Prostate gland (tissue), 2 donors: ENCODE data around the gene TRIM24. TPM values are rescaled to one million over a fixed set of nuclear protein-coding genes. Genes with fewer than 3 reads are reported as not detected.

Source experiments
- DNase-seq: peaks from one replicate; pipeline ENCODE4 v3.0.0-alpha.2; 2019; ENCODE audit warnings: low spot score
- H3K27ac ChIP-seq, 2 donors: fragments of 200-600 bp; sonication (generic); 2 replicates each; pipeline ENCODE4 v1.5.1; 2017 to 2019
- H3K27me3 ChIP-seq: fragments of 200-600 bp; sonication (generic); replicated peaks from 2 replicates; pipeline ENCODE4 v1.5.1; 2019; ENCODE audit not compliant: insufficient read depth
- H3K36me3 ChIP-seq, 2 donors: fragments of 200-600 bp; sonication (generic); 1 replicate in 1 of 2; 2 replicates in 1 of 2; pipeline versions ENCODE4 v1.5.1 to v1.8.1; 2017 to 2019
- H3K4me1 ChIP-seq: fragments of 200-600 bp; sonication (generic); replicated peaks from 2 replicates; pipeline ENCODE4 v1.5.1; 2019
- H3K4me3 ChIP-seq, 2 donors: fragments of 200-600 bp; sonication (generic); 2 replicates each; pipeline ENCODE4 v1.5.1; 2017 to 2019
- H3K9me3 ChIP-seq: fragments of 200-600 bp; sonication (generic); 2 replicates; pipeline ENCODE4 v1.5.1; 2017
- CTCF ChIP-seq, 4 experiments: fragments of 200-600 bp in 2 of 4; fragments of 450-650 bp in 2 of 4; sonication (generic) in 2 of 4; IDR thresholded peaks; 1 replicate in 3 of 4; 2 replicates in 1 of 4; pipeline ENCODE4 v1.5.1; 2016 to 2019; ENCODE audit warnings: antibody characterized with exemption in 4 of 4, mild to moderate bottlenecking in 2 of 4, moderate library complexity in 2 of 4
- POLR2A ChIP-seq: fragments of 450-650 bp; IDR thresholded peaks from one replicate; pipeline ENCODE4 v1.6.1; 2016; ENCODE audit warnings: antibody characterized with exemption, mild to moderate bottlenecking
- POLR2AphosphoS5 ChIP-seq: sonication (generic); formaldehyde crosslinking; IDR thresholded peaks from one replicate; pipeline ENCODE4 v1.6.1; 2017; ENCODE audit warnings: antibody characterized with exemption
- WGBS: methylation state at CpG from one replicate; pipeline ENCODE4 v1.1.5; 2018; 5-methylcytosine and 5-hydroxymethylcytosine counted together
- intact Hi-C: fragments of 100-400 bp; cut with DNase I; formaldehyde crosslinking; loops from one replicate; pipeline ENCODE4 v1.14.2; 2022
- total RNA-seq, 2 donors: library from RNA; depleted of rRNA; stranded (reverse); fragments of >200 nt; gene quantifications; one replicate each; pipeline ENCODE4 v1.1.0, GENCODE V29; 2016

The TRIM24 gene
- total RNA-seq, 2 donors from 2014 or later, result 38.9 to 42.6 TPM

GRCh38 chr7:138553805-138554204 lies 93.7 kb downstream of the TRIM24 start:
- H3K36me3 ChIP-seq, result peaks cover 0 to 22% of the 10 kb centered on the region in 2 donors

GRCh38 chr7:138554674-138555073 lies 94.6 kb downstream of the TRIM24 start:
- H3K27ac ChIP-seq, result no peak overlapping the region
- no peaks in the 10 kb centered on the region for H3K4me1 ChIP-seq
- TF ChIP-seq CTCF (IDR thresholded peaks at IDR 0.05), result no peak
- TF ChIP-seq POLR2A, result no peak
- TF ChIP-seq POLR2AphosphoS5, result no peak
- no peaks in the 10 kb centered on the region for H3K9me3 ChIP-seq
- peaks cover 0 to 22% of the 10 kb centered on the region in 2 donors for H3K36me3 ChIP-seq
- DNase-seq, result no peak
- 98% methylated on average over 4 of the region's 4 CpGs for WGBS
- H3K27me3 ChIP-seq, result no peaks in the 10 kb centered on the region
- intact Hi-C loops, result no loop called here
- H3K4me3 ChIP-seq, result no peak overlapping the region

More at GRCh38 chr7:138553805-138554204, 93.7 kb downstream of the TRIM24 start:
- H3K4me1 ChIP-seq, result no peaks in the 10 kb centered on the region
- TF ChIP-seq POLR2AphosphoS5, result no peak
- TF ChIP-seq POLR2A, result no peak
- TF ChIP-seq CTCF (IDR thresholded peaks at IDR 0.05), result no peak
- no peak overlapping the region for H3K27ac ChIP-seq
- 97% methylated on average over 4 of the region's 4 CpGs for WGBS
- intact Hi-C loops, result no loop called here
- H3K27me3 ChIP-seq, result no peaks in the 10 kb centered on the region
- no peak for DNase-seq
- no peak overlapping the region for H3K4me3 ChIP-seq
- no peaks in the 10 kb centered on the region for H3K9me3 ChIP-seq

GRCh38 chr7:138555684-138556083 lies 95.6 kb downstream of the TRIM24 start:
- no peak overlapping the region for H3K27ac ChIP-seq
- intact Hi-C loops, result no loop called here
- H3K36me3 ChIP-seq, result peaks cover 0 to 22% of the 10 kb centered on the region in 2 donors
- no peak for DNase-seq
- TF ChIP-seq CTCF (IDR thresholded peaks at IDR 0.05) (no peak), POLR2AphosphoS5 (no peak), POLR2A (no peak)
- H3K9me3 ChIP-seq, result no peaks in the 10 kb centered on the region
- WGBS, result 97% methylated on average over 4 of the region's 4 CpGs
- no peaks in the 10 kb centered on the region for H3K27me3 ChIP-seq
- no peaks in the 10 kb centered on the region for H3K4me1 ChIP-seq
- no peak overlapping the region for H3K4me3 ChIP-seq

- no peaks in the 10 kb centered on the region for H3K9me3 ChIP-seq
- no peak for DNase-seq
Measured at GRCh38 chr7:138556771-138557484, 96.9 kb downstream of the TRIM24 start.

More at GRCh38 chr7:138556771-138557484, 96.9 kb downstream of the TRIM24 start:
- intact Hi-C loops, result no loop called here
- Histone ChIP-seq H3K27ac (no peak overlapping the region), H3K27me3 (no peaks in the 10 kb centered on the region), H3K36me3 (peaks cover 0 to 22% of the 10 kb centered on the region in 2 donors), H3K4me3 (no peak overlapping the region), H3K4me1 (no peaks in the 10 kb centered on the region)
- no peak for TF ChIP-seq CTCF (IDR thresholded peaks at IDR 0.05)
- TF ChIP-seq POLR2AphosphoS5, result no peak
- TF ChIP-seq POLR2A, result no peak
- 98% methylated on average over 3 of the region's 3 CpGs for WGBS
